Effector memory CD8-positive, alpha-beta T cell (primary cell): ENCODE measurements around the gene CRYBA1.
"Not testable (repeated sequence)": the region's sequence is repeated elsewhere in the genome, so short reads cannot be mapped to it uniquely, and the experiment has no call there.

ENCODE experiments used
- ATAC-seq: fragments of 150-1000 bp; cut with Tn5 transposase; replicated peaks from 2 replicates; pipeline ENCODE4 v1.10.0; 2021; ENCODE audit warnings: mild to moderate bottlenecking, moderate library complexity
- DNase-seq, 3 experiments: peaks; one replicate each; pipeline ENCODE4 v3.0.0; 2021
- H3K27ac Mint-ChIP-seq, 2 donors: one replicate each; pipeline ENCODE4 v1.8.0; 2022; ENCODE audit warnings: mild to moderate bottlenecking in 2 of 2, mixed read lengths in 2 of 2, moderate library complexity in 2 of 2
- H3K27me3 Mint-ChIP-seq, 2 donors: one replicate each; pipeline ENCODE4 v1.8.0; 2022; ENCODE audit warnings: mixed read lengths in 2 of 2
- H3K36me3 Mint-ChIP-seq: one replicate; pipeline ENCODE4 v1.8.0; 2022; ENCODE audit warnings: mild to moderate bottlenecking, moderate library complexity, mixed read lengths; ENCODE audit not compliant: insufficient read depth
- H3K4me1 Mint-ChIP-seq, 2 donors: one replicate each; pipeline ENCODE4 v1.8.0; 2022; ENCODE audit warnings: low read depth in 2 of 2, mixed read lengths in 2 of 2
- H3K4me3 Mint-ChIP-seq, 2 donors: one replicate each; pipeline ENCODE4 v1.8.0; 2022; ENCODE audit warnings: mild to moderate bottlenecking in 2 of 2, mixed read lengths in 2 of 2, moderate library complexity in 2 of 2
- H3K9me3 Mint-ChIP-seq, 2 donors: one replicate each; pipeline ENCODE4 v1.8.0; 2022; ENCODE audit warnings: mixed read lengths in 2 of 2

The CRYBA1 gene

DNA sequence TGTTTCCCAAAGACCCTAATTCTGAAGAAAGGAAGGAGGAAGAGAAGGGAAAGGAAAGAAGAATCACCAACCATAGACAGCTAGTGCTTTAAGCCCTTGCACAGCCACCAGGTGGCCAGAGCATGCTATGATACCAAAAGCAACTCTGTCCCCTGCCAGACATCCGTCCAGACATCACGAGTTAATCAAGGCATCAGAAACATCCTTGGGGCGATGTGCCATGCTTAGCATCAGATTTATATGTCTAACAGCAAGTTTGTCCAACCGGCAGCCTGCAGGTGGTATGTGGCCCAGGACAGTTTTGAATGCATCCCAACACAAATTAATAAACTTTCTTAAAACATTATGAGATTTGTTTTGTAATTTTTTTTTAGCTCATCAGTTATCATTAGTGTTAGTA is 2.9 kb upstream of the CRYBA1 start:
- H3K4me1 Mint-ChIP-seq, result no peaks in the 10 kb centered on the region
- no peaks in the 10 kb centered on the region for H3K27me3 Mint-ChIP-seq
- H3K27ac Mint-ChIP-seq, result no peak overlapping the region
- H3K9me3 Mint-ChIP-seq, result no peaks in the 10 kb centered on the region
- peaks cover 3% of the 10 kb centered on the region for H3K36me3 Mint-ChIP-seq
- ATAC-seq (no peak), DNase-seq (no peak)
- no peak overlapping the region for H3K4me3 Mint-ChIP-seq

DNA sequence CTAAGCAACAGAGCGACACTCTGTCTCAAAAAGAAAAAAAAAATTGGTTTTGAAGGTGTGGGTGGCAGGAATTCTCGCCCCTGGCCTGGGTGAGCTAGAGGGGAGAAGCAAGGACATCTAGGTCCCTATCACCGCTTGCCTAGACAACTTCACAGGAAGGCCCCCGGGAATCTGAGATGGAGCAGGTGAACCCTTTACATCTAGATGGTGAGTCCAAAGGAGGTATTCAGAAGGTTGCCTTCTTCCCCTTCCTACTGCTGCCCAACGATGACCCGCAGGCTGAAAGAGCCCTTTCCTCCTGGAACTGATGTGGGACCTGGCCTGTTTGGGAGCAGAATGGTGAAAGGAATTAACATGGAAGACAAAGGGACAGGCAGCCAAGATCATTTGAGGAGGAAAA is 1.3 kb upstream of the CRYBA1 start:
- ATAC-seq (no peak), DNase-seq (no peak)
- peaks cover 7% of the 10 kb centered on the region for H3K36me3 Mint-ChIP-seq
- no peaks in the 10 kb centered on the region for H3K9me3 Mint-ChIP-seq
- no peaks in the 10 kb centered on the region for H3K4me1 Mint-ChIP-seq
- H3K27ac Mint-ChIP-seq, result no peak overlapping the region
- no peaks in the 10 kb centered on the region for H3K27me3 Mint-ChIP-seq
- H3K4me3 Mint-ChIP-seq, result no peak overlapping the region

DNA sequence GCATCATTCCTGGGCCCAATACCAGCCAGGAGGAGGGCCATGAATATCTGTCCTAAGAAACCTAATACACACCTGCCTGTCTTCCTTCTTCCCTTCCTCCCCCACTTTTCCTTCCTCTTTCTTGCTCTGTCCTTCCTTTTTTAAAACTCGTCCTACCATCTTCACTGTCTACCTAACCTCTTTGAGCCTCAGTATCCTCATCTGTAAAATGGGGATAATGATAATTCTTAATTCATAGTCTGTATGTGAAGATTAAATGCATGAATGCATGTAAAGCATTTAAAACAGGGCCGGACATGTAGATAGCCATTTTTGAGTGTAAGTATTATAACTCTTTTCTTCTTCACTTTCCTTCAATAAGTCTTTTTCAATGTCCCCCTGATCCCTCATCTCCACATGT is 560 bp downstream of the CRYBA1 start:
- H3K27ac Mint-ChIP-seq, result no peak overlapping the region
- no peak for ATAC-seq
- peaks cover 15% of the 10 kb centered on the region for H3K36me3 Mint-ChIP-seq
- no peaks in the 10 kb centered on the region for H3K9me3 Mint-ChIP-seq
- no peak overlapping the region for H3K4me3 Mint-ChIP-seq
- DNase-seq, result no peak
- H3K27me3 Mint-ChIP-seq, result no peaks in the 10 kb centered on the region
- H3K4me1 Mint-ChIP-seq, result no peaks in the 10 kb centered on the region

DNA sequence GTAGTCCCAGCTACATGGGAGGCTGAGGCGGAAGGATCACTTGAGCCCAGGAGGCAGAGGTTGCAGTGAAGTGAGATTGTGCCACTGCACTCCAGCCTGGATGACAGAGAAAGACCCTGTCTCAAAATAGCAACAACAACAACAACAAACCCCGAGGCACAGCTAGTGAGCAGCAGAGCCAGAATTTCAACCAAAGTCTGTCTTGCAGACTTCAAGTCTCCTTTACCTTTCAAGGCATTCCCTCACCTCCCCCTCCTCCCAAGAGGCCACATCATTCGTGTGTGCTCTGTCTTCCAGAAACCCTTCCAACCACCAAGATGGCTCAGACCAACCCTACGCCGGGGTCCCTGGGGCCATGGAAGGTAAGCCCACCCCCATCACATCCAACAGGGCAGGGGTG is 2.2 kb downstream of the CRYBA1 start:
- no peak for DNase-seq
- peak overlapping the region in 1 of 2 donors; percentile 41 for H3K27ac Mint-ChIP-seq
- no peak for ATAC-seq
- peaks cover 15% of the 10 kb centered on the region for H3K36me3 Mint-ChIP-seq
- no peaks in the 10 kb centered on the region for H3K4me1 Mint-ChIP-seq
- no peaks in the 10 kb centered on the region for H3K9me3 Mint-ChIP-seq
- H3K27me3 Mint-ChIP-seq, result no peaks in the 10 kb centered on the region
- no peak overlapping the region for H3K4me3 Mint-ChIP-seq

DNA sequence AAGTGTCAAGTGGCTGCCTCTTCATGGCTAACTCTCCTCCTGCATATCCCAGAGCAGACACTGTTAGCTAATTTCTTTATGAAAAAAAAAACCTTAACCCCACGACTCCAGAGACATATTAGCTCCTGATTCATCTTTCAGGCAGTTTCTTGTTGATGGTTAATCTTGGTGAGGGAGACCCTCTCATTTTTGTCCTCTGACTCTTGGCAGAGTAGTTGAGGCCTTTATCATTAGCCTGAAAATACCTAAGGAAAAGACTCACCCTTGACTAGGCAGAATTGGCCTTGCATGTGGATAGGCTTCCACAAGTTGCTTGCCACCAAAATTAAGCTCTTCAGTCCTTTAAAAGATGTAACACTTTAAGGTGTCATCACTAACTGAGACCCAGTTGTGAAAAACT is 4.0 kb downstream of the CRYBA1 start:
- DNase-seq, result no peak
- Mint-ChIP-seq H3K36me3 (peaks cover 32% of the 10 kb centered on the region), H3K27me3 (no peaks in the 10 kb centered on the region), H3K4me1 (no peaks in the 10 kb centered on the region), H3K9me3 (no peaks in the 10 kb centered on the region), H3K4me3 (no peak overlapping the region), H3K27ac (no peak overlapping the region)
- no peak for ATAC-seq

DNA sequence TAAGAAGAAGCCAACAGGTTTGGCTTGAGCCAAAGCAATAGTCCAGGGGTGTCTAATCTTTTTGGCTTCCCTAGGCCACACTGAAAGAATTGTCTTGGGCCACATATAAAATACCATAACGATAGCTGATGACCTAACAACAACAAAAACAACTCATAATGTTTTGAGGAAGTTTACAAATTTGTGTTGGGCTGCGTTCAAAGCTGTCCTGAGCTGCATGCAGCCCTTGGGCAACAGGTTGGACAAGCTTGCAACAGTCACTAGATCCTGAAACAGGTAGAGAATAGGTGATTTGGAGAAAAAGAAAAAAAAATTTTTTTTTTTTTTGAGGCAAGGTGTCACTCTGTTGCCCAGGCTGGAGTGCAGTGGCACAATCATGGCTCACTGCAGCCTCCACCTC is 4.5 kb downstream of the CRYBA1 start:
- Mint-ChIP-seq H3K4me1 (no peaks in the 10 kb centered on the region), H3K27ac (no peak overlapping the region), H3K36me3 (peaks cover 36% of the 10 kb centered on the region), H3K27me3 (no peaks in the 10 kb centered on the region), H3K9me3 (no peaks in the 10 kb centered on the region), H3K4me3 (no peak overlapping the region)
- no peak for ATAC-seq
- no peak for DNase-seq

DNA sequence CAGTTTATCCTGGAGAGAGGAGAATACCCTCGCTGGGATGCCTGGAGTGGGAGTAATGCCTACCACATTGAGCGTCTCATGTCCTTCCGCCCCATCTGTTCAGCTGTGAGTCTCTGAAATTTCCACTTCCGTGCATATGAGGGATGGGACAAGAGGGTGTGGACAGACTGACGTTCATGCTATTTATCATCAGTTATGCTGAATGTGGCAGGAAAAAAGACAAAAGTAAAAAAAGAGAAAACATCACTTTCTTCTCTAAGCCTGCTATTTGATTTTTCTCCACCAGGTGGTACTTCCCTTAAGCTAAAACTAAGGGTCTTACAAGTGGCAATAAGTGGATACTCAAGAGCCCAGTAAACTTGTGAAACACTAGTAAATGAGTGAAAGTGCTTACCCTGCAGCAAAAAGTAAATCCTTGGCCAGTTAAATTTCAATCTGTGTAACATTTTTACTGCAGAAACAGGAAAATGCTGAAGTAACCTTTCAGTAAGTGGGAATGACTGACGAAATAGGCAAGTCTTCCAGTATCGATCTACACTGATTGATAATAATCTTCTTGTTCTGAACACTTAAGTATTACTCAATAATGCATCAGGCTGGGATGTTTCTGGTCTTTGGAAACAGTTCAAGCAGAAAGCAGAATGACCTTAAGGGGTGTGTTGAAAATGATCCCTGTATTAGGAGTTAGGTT is 5.6 kb downstream of the CRYBA1 start:
- peak overlapping the region in 1 of 2 donors; percentile 31 for H3K27ac Mint-ChIP-seq
- no peaks in the 10 kb centered on the region for H3K27me3 Mint-ChIP-seq
- no peak overlapping the region for H3K4me3 Mint-ChIP-seq
- no peaks in the 10 kb centered on the region for H3K9me3 Mint-ChIP-seq
- peaks cover 39% of the 10 kb centered on the region for H3K36me3 Mint-ChIP-seq
- ATAC-seq (no peak), DNase-seq (no peak)
- H3K4me1 Mint-ChIP-seq, result peaks cover 0 to 2% of the 10 kb centered on the region in 2 donors

DNA sequence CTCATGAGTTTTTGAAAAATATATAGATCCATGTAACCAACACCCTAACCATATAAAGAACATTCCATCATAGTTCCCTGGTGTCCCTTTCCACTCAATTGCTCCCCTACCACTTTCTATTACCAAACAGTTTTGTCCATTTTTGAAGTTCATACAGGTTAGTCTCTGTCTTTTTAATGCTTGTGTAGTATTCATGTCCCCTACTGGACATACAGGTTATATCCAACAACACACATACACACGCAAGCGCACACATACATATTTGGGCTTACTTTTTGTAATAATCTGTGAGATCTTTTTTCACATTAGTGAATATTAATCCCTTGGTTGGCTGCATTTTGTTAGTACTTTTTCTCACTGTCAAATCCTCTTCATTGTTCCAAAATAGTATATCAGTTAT is 6.4 kb downstream of the CRYBA1 start:
- Mint-ChIP-seq H3K4me3 (no peak overlapping the region), H3K27me3 (no peaks in the 10 kb centered on the region), H3K36me3 (peaks cover 47% of the 10 kb centered on the region), H3K27ac (no peak overlapping the region), H3K9me3 (no peaks in the 10 kb centered on the region), H3K4me1 (peaks cover 4% of the 10 kb centered on the region in 2 donors)
- ATAC-seq (no peak), DNase-seq (no peak)

DNA sequence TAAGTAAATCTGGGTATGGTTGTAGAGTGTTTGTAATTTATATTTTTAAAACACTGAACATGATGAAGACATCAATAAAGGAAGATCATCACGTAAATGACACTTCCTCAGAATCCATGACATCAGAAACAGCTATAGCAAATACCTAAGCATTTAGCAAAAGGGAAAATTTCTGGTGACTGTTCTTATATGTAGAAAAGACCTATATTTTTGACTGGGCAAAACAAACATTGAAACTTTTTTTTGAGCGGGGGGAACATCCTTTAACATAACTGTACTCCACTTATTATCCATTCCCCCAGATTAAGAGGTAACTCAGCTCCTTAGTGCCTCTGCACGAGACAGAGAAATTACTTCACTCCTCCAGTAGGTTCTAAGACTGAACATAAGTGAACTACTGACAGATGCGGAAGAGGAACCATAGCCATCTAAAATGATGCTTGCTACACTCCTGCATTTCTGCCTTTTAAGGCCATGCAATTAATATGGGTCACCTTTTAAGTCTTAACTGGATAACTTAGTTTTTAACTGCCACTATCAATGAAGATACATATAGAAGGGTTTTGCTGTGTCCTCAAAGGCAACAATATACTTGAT is 9.4 kb downstream of the CRYBA1 start:
- H3K27ac Mint-ChIP-seq, result peak overlapping the region in 1 of 2 donors; percentile 52
- no peak for DNase-seq
- H3K9me3 Mint-ChIP-seq, result no peaks in the 10 kb centered on the region

DNA sequence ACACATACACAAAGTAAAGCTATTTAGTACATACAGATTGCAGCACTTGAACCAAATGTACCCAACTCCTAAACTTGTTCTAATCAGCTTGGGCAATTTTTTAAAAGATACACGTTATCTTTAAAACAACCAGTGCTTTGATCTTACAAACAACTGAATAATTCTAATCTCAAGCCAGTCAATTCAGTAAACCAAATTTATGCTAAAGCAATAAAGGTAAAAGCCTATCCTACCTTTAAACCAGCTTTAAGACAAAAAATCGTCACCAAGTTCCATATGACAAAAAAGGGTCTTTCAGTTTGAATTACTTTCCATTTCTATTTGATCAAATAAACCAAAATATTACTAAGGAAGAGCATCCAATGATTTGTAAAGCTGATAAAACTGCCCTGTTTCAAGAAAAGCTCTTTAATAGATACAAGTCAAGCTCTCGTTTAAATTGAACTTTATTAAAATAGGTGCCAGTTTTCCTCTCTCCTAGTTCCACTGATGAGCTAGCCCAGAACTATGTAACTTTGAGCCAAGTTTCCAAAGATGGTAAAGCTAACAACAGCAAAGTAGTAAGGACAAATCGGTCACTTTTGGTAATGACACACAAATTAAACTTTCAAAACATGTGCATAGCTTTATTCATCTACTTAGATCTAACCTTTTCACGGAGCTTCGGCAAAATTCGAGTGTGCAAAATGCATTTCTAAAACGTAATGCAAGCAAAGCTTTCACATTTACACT is 10.2 kb downstream of the CRYBA1 start:
- H3K4me1 Mint-ChIP-seq, result peaks cover 9 to 22% of the 10 kb centered on the region in 2 donors
- no peak overlapping the region for H3K4me3 Mint-ChIP-seq
- H3K36me3 Mint-ChIP-seq, result peaks cover 70% of the 10 kb centered on the region
- ATAC-seq (no peak), DNase-seq (no peak)
- peak overlapping the region in 1 of 2 donors; percentile 76 for H3K27ac Mint-ChIP-seq
- H3K27me3 Mint-ChIP-seq, result no peaks in the 10 kb centered on the region
- no peaks in the 10 kb centered on the region for H3K9me3 Mint-ChIP-seq

More for the DNA sequence above, 9.4 kb downstream of the CRYBA1 start:
- Mint-ChIP-seq H3K4me3 (no peak overlapping the region), H3K27me3 (no peaks in the 10 kb centered on the region), H3K36me3 (peaks cover 68% of the 10 kb centered on the region), H3K4me1 (peaks cover 5 to 18% of the 10 kb centered on the region in 2 donors)
- no peak for ATAC-seq

DNA sequence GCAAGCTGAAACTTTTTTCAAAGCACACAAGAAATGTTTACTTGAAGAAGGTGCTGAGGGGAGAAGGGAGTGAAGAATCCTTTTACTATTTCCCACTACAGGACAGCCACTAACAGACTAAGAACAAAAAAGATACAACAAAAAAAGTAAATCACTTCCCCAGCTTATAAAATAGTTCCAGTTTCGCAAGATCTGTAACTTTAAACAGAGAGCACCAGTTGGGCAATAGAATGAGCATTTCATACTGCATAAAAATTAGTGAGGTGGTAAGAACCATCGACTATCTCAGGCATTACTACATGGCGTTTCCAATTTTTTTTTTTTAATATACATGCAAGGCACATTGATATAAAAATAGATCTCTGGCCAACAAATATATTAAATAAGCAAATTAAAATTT is 11.1 kb downstream of the CRYBA1 start:
- H3K9me3 Mint-ChIP-seq, result no peaks in the 10 kb centered on the region
- H3K36me3 Mint-ChIP-seq, result peaks cover 76% of the 10 kb centered on the region
- H3K4me3 Mint-ChIP-seq, result no peak overlapping the region
- no peak for DNase-seq
- no peaks in the 10 kb centered on the region for H3K27me3 Mint-ChIP-seq
- peak overlapping the region in 1 of 2 donors; percentile 76 for H3K27ac Mint-ChIP-seq
- peaks cover 9 to 24% of the 10 kb centered on the region in 2 donors for H3K4me1 Mint-ChIP-seq
- ATAC-seq, result no peak

DNA sequence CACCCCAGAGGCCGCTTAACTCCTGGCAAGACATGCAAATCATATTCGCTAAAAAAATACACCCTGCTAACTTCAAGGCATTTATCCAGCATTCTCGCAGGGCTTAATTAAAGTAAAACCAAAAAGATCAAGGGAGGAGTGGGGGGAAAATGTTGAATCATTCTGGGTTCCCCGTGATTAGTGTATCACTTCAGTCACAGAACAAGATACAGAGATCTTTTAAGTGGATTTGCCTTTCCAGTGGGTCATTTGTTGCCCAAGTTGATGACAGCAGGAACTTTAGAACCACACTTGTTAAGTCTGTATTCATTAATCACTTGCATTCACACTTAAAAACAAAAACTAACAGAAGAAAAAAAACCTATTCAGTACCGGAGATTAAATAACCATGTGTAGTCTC is 17.3 kb downstream of the CRYBA1 start:
- ATAC-seq (no peak), DNase-seq (no peak)
- Mint-ChIP-seq H3K4me1 (peaks cover 6 to 21% of the 10 kb centered on the region in 2 donors), H3K36me3 (peaks cover 88% of the 10 kb centered on the region), H3K27me3 (no peaks in the 10 kb centered on the region), H3K27ac (no peak overlapping the region), H3K4me3 (no peak overlapping the region), H3K9me3 (no peaks in the 10 kb centered on the region)

DNA sequence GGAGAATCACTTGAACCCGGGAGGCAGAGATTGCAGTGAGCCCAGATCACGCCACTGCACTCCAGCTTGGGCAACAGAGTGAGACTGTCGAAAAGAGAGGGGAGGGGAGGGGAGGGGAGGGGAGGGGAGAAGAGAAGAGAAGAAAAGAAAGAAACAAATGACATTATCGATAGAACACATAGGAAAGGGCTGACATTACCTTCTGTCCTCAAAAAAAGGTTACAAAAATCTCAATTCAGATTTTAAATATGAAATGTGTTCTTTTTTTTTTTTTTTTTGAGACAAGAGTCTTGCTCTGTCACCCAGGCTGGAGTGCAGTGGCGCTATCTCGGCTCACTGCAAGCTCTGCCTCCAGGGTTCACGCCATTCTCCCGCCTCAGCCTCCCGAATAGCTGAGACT is 25.3 kb downstream of the CRYBA1 start:
- not testable (repeated sequence) for H3K27me3 Mint-ChIP-seq, DNase-seq, ATAC-seq, H3K9me3 Mint-ChIP-seq
- Mint-ChIP-seq H3K36me3 (peaks cover 89% of the 10 kb centered on the region), H3K27ac (peak overlapping the region in 1 of 2 donors; percentile 67), H3K4me3 (peak overlapping the region in 1 of 2 donors; percentile 34), H3K4me1 (peaks cover 35 to 47% of the 10 kb centered on the region in 2 donors)

DNA sequence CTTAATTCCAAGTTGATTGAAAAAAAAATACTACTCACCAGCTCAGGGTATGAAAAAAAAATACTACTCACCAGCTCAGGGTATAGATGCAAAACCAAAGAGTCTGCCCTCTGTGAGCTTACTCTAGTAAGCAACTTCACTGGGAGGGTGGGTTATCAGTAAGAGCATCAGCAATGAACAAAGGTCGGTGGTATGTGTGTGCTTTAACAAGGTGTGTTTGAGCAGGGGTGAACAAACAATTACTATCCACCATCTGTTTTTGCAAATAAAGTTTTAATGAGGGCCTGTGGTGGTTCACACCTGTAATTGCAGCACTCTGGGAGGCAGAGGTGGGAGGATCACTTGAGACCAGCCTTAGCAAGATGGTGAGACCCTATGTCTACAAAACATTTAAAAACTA is 27.3 kb downstream of the CRYBA1 start:
- Mint-ChIP-seq H3K4me1 (peaks cover 42 to 57% of the 10 kb centered on the region in 2 donors), H3K9me3 (peaks cover 0 to 1% of the 10 kb centered on the region in 2 donors), H3K4me3 (peak overlapping the region in 1 of 2 donors; percentile 13), H3K27me3 (no peaks in the 10 kb centered on the region), H3K36me3 (peaks cover 92% of the 10 kb centered on the region), H3K27ac (peak overlapping the region; percentile 14 to 65)
- DNase-seq (no peak), ATAC-seq (no peak)
